ENCODE results near the gene ETV6.

The ETV6 gene

DNA sequence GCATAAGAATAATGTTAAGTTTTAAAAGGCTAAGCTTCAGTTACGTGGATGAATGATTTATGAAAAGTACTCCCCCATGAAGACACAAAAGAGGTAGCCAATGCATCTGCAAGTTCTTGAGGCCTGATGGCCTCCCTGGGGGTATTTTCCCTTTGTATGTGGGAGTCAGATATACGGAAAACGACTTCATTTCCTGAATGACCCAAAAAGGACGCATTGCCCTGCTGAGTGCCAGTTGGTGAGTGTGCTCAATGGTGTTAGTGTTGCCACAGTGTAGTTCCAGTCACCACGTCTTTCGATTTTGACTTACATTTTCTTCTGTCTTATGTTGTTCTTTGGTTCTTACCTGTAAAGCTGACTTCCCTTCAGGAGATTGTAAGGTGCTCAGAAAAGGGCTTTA is 8.0 kb downstream of the ETV6 start:
- H3K27me3 ChIP-seq (ENCODE audit: insufficient read depth, insufficient read length) = no peaks in the 10 kb centered on the region
- no peak overlapping the region for H3K4me3 ChIP-seq (ENCODE audit: insufficient read length, low read depth)
- TF ChIP-seq YY1 (IDR thresholded peaks at IDR 0.05; ENCODE audit: insufficient read depth, insufficient read length) (no peak), SUZ12 (IDR thresholded peaks at IDR 0.05; ENCODE audit: extremely low read depth, insufficient read depth, insufficient read length) (no peak), ZNF274 (IDR thresholded peaks at IDR 0.05; ENCODE audit: low read depth, low read length) (no peak)
- peaks cover 8% of the 10 kb centered on the region for H3K36me3 ChIP-seq (ENCODE audit: insufficient read depth, insufficient read length, low read length)
- H3K4me1 ChIP-seq (ENCODE audit: insufficient read depth, insufficient read length) = peaks cover 14% of the 10 kb centered on the region
- DNase-seq (ENCODE audit: low read depth, low spot score) = peak; percentile 42
- H3K9me3 ChIP-seq (ENCODE audit: insufficient read depth, low read length) = no peaks in the 10 kb centered on the region
- H3K9ac ChIP-seq (ENCODE audit: insufficient read length, low read depth) = no peak overlapping the region

DNA sequence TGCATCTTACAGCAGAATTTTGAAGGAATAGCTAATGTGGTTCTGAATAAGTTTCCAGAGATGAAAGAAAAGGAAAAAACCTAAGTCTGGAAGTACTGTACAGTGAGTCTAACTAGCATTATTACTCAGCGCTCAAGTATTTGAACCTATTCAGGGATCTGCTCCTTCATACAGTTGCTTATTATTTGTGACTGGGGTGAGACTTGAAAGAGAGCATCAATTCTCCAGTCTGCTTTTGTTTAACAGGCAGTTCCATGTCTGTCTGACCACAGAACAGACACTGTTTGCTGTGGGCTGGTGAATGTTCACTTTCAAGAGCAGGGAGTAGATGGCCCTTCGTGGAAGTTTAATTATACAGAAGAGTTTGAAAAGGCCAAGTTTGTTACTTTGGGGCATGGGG is 9.3 kb downstream of the ETV6 start:
- TF ChIP-seq SUZ12 (IDR thresholded peaks at IDR 0.05; ENCODE audit: extremely low read depth, insufficient read depth, insufficient read length) (no peak), ZNF274 (IDR thresholded peaks at IDR 0.05; ENCODE audit: low read depth, low read length) (no peak), YY1 (IDR thresholded peaks at IDR 0.05; ENCODE audit: insufficient read depth, insufficient read length) (no peak)
- DNase-seq (ENCODE audit: low read depth, low spot score) = no peak
- Histone ChIP-seq H3K4me3 (ENCODE audit: insufficient read length, low read depth) (no peak overlapping the region), H3K4me1 (ENCODE audit: insufficient read depth, insufficient read length) (peaks cover 21% of the 10 kb centered on the region), H3K27me3 (ENCODE audit: insufficient read depth, insufficient read length) (no peaks in the 10 kb centered on the region), H3K9me3 (ENCODE audit: insufficient read depth, low read length) (no peaks in the 10 kb centered on the region), H3K36me3 (ENCODE audit: insufficient read depth, insufficient read length, low read length) (peaks cover 8% of the 10 kb centered on the region), H3K9ac (ENCODE audit: insufficient read length, low read depth) (no peak overlapping the region)

DNA sequence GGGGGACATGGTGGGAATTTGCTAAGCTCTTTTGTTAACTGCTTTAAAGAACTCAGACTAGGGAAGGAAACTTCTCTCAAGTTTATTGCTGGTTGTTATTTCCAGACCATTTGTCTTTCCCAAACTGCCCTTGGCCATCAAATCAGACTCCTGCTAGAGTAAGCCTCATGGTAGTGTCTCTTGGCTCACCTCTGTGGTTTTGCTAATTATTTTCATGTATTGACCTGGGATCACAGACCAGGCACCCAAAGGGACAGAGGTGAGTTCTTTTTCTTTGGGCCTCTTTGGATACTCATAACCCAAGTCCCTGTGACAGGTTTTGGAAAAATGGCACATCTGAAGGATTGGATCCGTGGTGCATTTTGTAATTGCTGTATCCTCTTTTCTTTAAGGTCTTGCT is 11.2 kb downstream of the ETV6 start:
- no peak for DNase-seq (ENCODE audit: low read depth, low spot score)
- no peaks in the 10 kb centered on the region for H3K9me3 ChIP-seq (ENCODE audit: insufficient read depth, low read length)
- peaks cover 21% of the 10 kb centered on the region for H3K4me1 ChIP-seq (ENCODE audit: insufficient read depth, insufficient read length)
- H3K9ac ChIP-seq (ENCODE audit: insufficient read length, low read depth) = no peak overlapping the region
- H3K36me3 ChIP-seq (ENCODE audit: insufficient read depth, insufficient read length, low read length) = peaks cover 14% of the 10 kb centered on the region
- no peak for TF ChIP-seq YY1 (IDR thresholded peaks at IDR 0.05; ENCODE audit: insufficient read depth, insufficient read length)
- no peak for TF ChIP-seq SUZ12 (IDR thresholded peaks at IDR 0.05; ENCODE audit: extremely low read depth, insufficient read depth, insufficient read length)
- TF ChIP-seq ZNF274 (IDR thresholded peaks at IDR 0.05; ENCODE audit: low read depth, low read length) = no peak
- H3K4me3 ChIP-seq (ENCODE audit: insufficient read length, low read depth) = no peak overlapping the region
- H3K27me3 ChIP-seq (ENCODE audit: insufficient read depth, insufficient read length) = no peaks in the 10 kb centered on the region

DNA sequence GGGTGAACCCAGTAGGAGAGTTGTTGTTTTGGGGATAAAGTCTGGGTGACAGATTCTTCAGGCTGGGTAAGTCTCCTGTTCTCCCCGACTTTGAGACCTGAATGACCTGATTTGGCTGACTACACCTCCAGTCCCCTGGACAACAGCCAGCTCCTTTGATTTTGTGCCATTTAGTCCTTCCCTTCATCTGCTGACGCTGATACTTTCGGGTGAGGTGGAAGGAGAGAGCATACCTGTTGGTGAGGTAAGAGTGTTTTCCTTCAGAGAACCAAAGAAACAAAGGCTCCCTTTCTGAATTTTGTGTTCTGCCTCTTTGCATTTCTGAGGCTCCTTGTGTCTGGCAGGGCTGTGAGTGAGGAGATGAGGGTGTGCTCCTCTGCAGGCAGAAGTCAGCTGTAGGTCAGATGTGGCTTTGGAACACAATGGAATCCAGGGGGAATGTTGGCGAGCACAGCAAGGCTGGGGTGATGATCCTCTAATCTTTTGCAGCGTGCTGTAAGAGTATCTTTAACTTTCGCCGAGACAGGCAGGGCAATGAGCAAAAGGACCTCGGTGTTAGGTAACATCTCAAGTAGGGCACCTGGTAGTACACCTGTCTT is 12.1 kb downstream of the ETV6 start:
- TF ChIP-seq YY1 (IDR thresholded peaks at IDR 0.05; ENCODE audit: insufficient read depth, insufficient read length) = no peak
- TF ChIP-seq SUZ12 (IDR thresholded peaks at IDR 0.05; ENCODE audit: extremely low read depth, insufficient read depth, insufficient read length) = no peak
- no peak for TF ChIP-seq ZNF274 (IDR thresholded peaks at IDR 0.05; ENCODE audit: low read depth, low read length)
- no peaks in the 10 kb centered on the region for H3K27me3 ChIP-seq (ENCODE audit: insufficient read depth, insufficient read length)
- H3K4me3 ChIP-seq (ENCODE audit: insufficient read length, low read depth) = no peak overlapping the region
- H3K36me3 ChIP-seq (ENCODE audit: insufficient read depth, insufficient read length, low read length) = peaks cover 14% of the 10 kb centered on the region
- peaks cover 18% of the 10 kb centered on the region for H3K4me1 ChIP-seq (ENCODE audit: insufficient read depth, insufficient read length)
- no peak for DNase-seq (ENCODE audit: low read depth, low spot score)
- H3K9ac ChIP-seq (ENCODE audit: insufficient read length, low read depth) = no peak overlapping the region
- no peaks in the 10 kb centered on the region for H3K9me3 ChIP-seq (ENCODE audit: insufficient read depth, low read length)

DNA sequence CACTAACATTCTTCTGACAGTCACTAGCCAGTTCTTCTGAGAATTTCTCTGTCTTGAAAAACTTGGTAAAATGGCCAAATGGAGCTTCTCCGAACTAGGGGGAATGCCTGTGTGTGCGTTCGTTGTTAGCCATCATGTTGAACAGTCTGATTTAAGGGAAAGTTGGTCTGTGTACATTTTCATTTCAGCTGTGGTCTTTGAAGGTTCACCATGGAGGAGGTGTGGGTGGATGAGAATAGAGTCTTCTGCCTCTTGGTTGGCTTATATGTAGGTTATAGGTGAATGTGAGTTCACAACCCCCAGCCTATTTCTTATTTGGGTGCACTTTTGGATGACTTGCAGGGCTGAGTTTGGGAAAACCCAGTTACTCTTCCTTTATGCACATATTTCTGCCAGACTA is 12.9 kb downstream of the ETV6 start:
- Histone ChIP-seq H3K4me3 (ENCODE audit: insufficient read length, low read depth) (no peak overlapping the region), H3K4me1 (ENCODE audit: insufficient read depth, insufficient read length) (peaks cover 18% of the 10 kb centered on the region), H3K9me3 (ENCODE audit: insufficient read depth, low read length) (no peaks in the 10 kb centered on the region), H3K9ac (ENCODE audit: insufficient read length, low read depth) (no peak overlapping the region), H3K27me3 (ENCODE audit: insufficient read depth, insufficient read length) (no peaks in the 10 kb centered on the region), H3K36me3 (ENCODE audit: insufficient read depth, insufficient read length, low read length) (peaks cover 14% of the 10 kb centered on the region)
- TF ChIP-seq YY1 (IDR thresholded peaks at IDR 0.05; ENCODE audit: insufficient read depth, insufficient read length) (no peak), SUZ12 (IDR thresholded peaks at IDR 0.05; ENCODE audit: extremely low read depth, insufficient read depth, insufficient read length) (no peak), ZNF274 (IDR thresholded peaks at IDR 0.05; ENCODE audit: low read depth, low read length) (no peak)
- DNase-seq (ENCODE audit: low read depth, low spot score) = no peak

DNA sequence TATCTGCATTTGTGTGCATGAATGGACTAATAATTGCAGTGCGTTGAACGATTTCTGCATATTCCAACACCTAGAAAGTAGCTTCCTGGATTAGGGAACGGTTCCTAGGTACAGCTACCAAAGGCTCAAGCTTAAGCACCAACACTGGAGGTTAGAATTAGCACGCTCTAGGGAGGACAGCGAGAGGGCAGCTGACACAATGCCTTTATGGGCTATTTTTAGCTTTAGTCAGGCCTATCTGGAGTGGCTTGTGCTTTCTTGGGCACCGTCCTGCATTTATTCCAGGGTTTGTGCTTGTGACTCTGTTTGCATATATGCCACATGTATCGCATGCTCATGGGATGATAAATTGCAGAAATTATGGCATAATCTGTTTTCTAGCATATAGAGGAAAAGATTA is 13.7 kb downstream of the ETV6 start:
- Histone ChIP-seq H3K27me3 (ENCODE audit: insufficient read depth, insufficient read length) (no peaks in the 10 kb centered on the region), H3K9ac (ENCODE audit: insufficient read length, low read depth) (no peak overlapping the region), H3K9me3 (ENCODE audit: insufficient read depth, low read length) (no peaks in the 10 kb centered on the region), H3K4me1 (ENCODE audit: insufficient read depth, insufficient read length) (peaks cover 18% of the 10 kb centered on the region), H3K4me3 (ENCODE audit: insufficient read length, low read depth) (no peak overlapping the region), H3K36me3 (ENCODE audit: insufficient read depth, insufficient read length, low read length) (peaks cover 14% of the 10 kb centered on the region)
- DNase-seq (ENCODE audit: low read depth, low spot score) = no peak
- TF ChIP-seq ZNF274 (IDR thresholded peaks at IDR 0.05; ENCODE audit: low read depth, low read length) (no peak), SUZ12 (IDR thresholded peaks at IDR 0.05; ENCODE audit: extremely low read depth, insufficient read depth, insufficient read length) (no peak), YY1 (IDR thresholded peaks at IDR 0.05; ENCODE audit: insufficient read depth, insufficient read length) (no peak)

DNA sequence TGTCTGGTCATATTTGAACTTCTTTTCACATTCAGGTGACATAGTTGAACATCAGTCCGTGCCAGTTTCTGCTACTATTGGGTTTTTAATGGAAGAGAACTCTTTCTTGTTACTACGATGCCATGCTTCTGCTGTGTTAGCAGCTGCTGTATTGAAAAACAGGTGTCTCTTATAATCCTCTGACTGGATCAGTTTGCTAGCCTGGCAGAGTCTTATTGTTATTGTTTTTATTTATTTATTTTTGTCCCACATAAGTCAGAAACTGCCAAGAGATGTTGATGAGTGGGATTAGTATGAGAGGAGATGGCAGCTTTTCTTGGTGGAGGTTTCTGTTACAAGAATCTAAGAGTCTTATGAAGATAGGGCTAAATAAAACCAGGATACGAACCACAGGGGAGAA is 14.6 kb downstream of the ETV6 start:
- Histone ChIP-seq H3K4me3 (ENCODE audit: insufficient read length, low read depth) (no peak overlapping the region), H3K4me1 (ENCODE audit: insufficient read depth, insufficient read length) (peaks cover 18% of the 10 kb centered on the region), H3K9ac (ENCODE audit: insufficient read length, low read depth) (no peak overlapping the region), H3K9me3 (ENCODE audit: insufficient read depth, low read length) (no peaks in the 10 kb centered on the region), H3K27me3 (ENCODE audit: insufficient read depth, insufficient read length) (no peaks in the 10 kb centered on the region), H3K36me3 (ENCODE audit: insufficient read depth, insufficient read length, low read length) (peaks cover 14% of the 10 kb centered on the region)
- TF ChIP-seq ZNF274 (IDR thresholded peaks at IDR 0.05; ENCODE audit: low read depth, low read length) (no peak), SUZ12 (IDR thresholded peaks at IDR 0.05; ENCODE audit: extremely low read depth, insufficient read depth, insufficient read length) (no peak), YY1 (IDR thresholded peaks at IDR 0.05; ENCODE audit: insufficient read depth, insufficient read length) (no peak)
- DNase-seq (ENCODE audit: low read depth, low spot score) = no peak
